ENCODE data around the gene C3orf22.

Gene C3orf22

GRCh38 chr3:126510308-126510910, 48.3 kb downstream of the C3orf22 start:
- DNase-seq, result no peak

- DNase-seq, result no peak
Measured at GRCh38 chr3:126509597-126510307, 49.0 kb downstream of the C3orf22 start.

- no peak for DNase-seq
Measured at GRCh38 chr3:126508564-126508964, 50.2 kb downstream of the C3orf22 start.

GRCh38 chr3:126507886-126508285, 50.8 kb downstream of the C3orf22 start:
- no peak for DNase-seq

- no peak for DNase-seq
Measured at GRCh38 chr3:126503701-126504100, 55.0 kb downstream of the C3orf22 start.

- DNase-seq, result no peak
Measured at GRCh38 chr3:126502656-126503055, 56.1 kb downstream of the C3orf22 start.

- no peak for DNase-seq
Measured at GRCh38 chr3:126501736-126502135, 57.0 kb downstream of the C3orf22 start.

GRCh38 chr3:126501054-126501453, 57.7 kb downstream of the C3orf22 start:
- DNase-seq, result no peak

GRCh38 chr3:126500016-126500415, 58.7 kb downstream of the C3orf22 start:
- DNase-seq, result no peak

All from DMS79 treated with DMSO at 0.1 percent for 48 hours (cell line).